KBM-7 (cell line): ENCODE measurements around the gene PHB1.

Experiments used
- DNase-seq: peaks from one replicate; pipeline ENCODE4 v3.0.0-alpha.2; 2015
- in situ Hi-C: fragments of 300-500 bp; cut with MboI; formaldehyde crosslinking; loops from 2 replicates; pipeline ENCODE4 v1.14.3; 2020; ENCODE audit warnings: low sequenced_read_pairs, low pct_unique_long_range_greater_than_20kb, mixed read lengths

PHB1 gene

GRCh38 chr17:49361902-49362722, 52.6 kb downstream of the PHB1 start, which contains the start of gene ZNF652:
Gene ZNF652, minus strand, starts transcription at chr17:49362250. Its CDS starts 44,525 bp downstream, at chr17:49317725.
- in situ Hi-C loops = no loop called here
- DNase-seq = peak; percentile 93

GRCh38 chr17:49361129-49361901, 53.4 kb downstream of the PHB1 start:
- in situ Hi-C loops = no loop called here
- peak; percentile 80 for DNase-seq

GRCh38 chr17:49360796-49361128, 53.9 kb downstream of the PHB1 start:
- in situ Hi-C loops = no loop called here
- no peak for DNase-seq

- in situ Hi-C loops = no loop called here
- no peak for DNase-seq
Measured at GRCh38 chr17:49359990-49360795, 54.5 kb downstream of the PHB1 start.

GRCh38 chr17:49358641-49359247, 55.9 kb downstream of the PHB1 start:
- DNase-seq = no peak
- in situ Hi-C loops = no loop called here

- no peak for DNase-seq
- in situ Hi-C loops = no loop called here
Measured at GRCh38 chr17:49357516-49357915, 57.2 kb downstream of the PHB1 start.

GRCh38 chr17:49356320-49356719, 58.4 kb downstream of the PHB1 start:
- in situ Hi-C loops = no loop called here
- no peak for DNase-seq
